Activated CD8-positive, alpha-beta T cell treated with anti-CD3 and anti-CD28 coated beads for 36 hours (primary cell): ENCODE data around the gene PRKG1. TPM values are rescaled to one million over a fixed set of nuclear protein-coding genes. Genes with fewer than 3 reads are reported as not detected.

ENCODE experiments used
- ATAC-seq: fragments of 200-7000 bp; cut with Tn5 transposase; one replicate; pipeline ENCODE4 v1.10.0; 2021; ENCODE audit warnings: mild to moderate bottlenecking, moderate library complexity
- CTCF ChIA-PET: fragments of 350-600 bp; sonication (Branson Sonifier 250); formaldehyde crosslinking; loops from one replicate; lab custom pipeline; 2021; ENCODE audit warnings: antibody characterized with exemption; lab: Charles Lee
- POLR2A ChIA-PET: fragments of 350-600 bp; sonication (Branson Sonifier 250); formaldehyde crosslinking; loops from one replicate; lab custom pipeline; 2021; ENCODE audit warnings: antibody characterized with exemption; lab: Charles Lee
- DNase-seq: peaks from one replicate; pipeline ENCODE4 v3.0.0-alpha.2; 2020
- H3K27ac Mint-ChIP-seq: one replicate; pipeline ENCODE4 v1.8.0; 2021; ENCODE audit warnings: mild to moderate bottlenecking, mixed read lengths
- H3K27me3 Mint-ChIP-seq: one replicate; pipeline ENCODE4 v1.8.0; 2021; ENCODE audit warnings: mixed read lengths
- H3K36me3 Mint-ChIP-seq: one replicate; pipeline ENCODE4 v1.8.0; 2021; ENCODE audit warnings: low read depth, mixed read lengths
- H3K4me1 Mint-ChIP-seq: one replicate; pipeline ENCODE4 v1.8.0; 2021; ENCODE audit warnings: low read depth, mixed read lengths
- H3K4me3 Mint-ChIP-seq: one replicate; pipeline ENCODE4 v1.8.0; 2021; ENCODE audit warnings: mild to moderate bottlenecking, moderate library complexity, mixed read lengths
- H3K9me3 Mint-ChIP-seq: one replicate; pipeline ENCODE4 v1.8.0; 2021; ENCODE audit warnings: mixed read lengths
- intact Hi-C: fragments of 100-400 bp; cut with micrococcal nuclease; formaldehyde crosslinking; loops from one replicate; pipeline ENCODE4 v1.10.0; 2022
- total RNA-seq, 2 experiments: library from RNA; stranded (reverse); gene quantifications; one replicate each; pipeline ENCODE4 v1.2.3, GENCODE V29; 2021
- TF ChIP-seq, protein P1 (sequence below): fragments of 200-600 bp; IDR thresholded peaks from one replicate; pipeline ENCODE4 v1.8.0; 2022; ENCODE audit warnings: antibody characterized with exemption, mild to moderate bottlenecking

PRKG1 gene
- total RNA-seq, 2 experiments from 2014 or later = not detected

- CTCF ChIA-PET = no interaction called here
- POLR2A ChIA-PET = no interaction called here
- H3K27ac Mint-ChIP-seq = no peak overlapping the region
- H3K36me3 Mint-ChIP-seq = no peaks in the 10 kb centered on the region
- peaks cover 3% of the 10 kb centered on the region for H3K27me3 Mint-ChIP-seq
- peaks cover 3% of the 10 kb centered on the region for H3K4me1 Mint-ChIP-seq
- ATAC-seq (no peak), DNase-seq (no peak)
- intact Hi-C loops = no loop called here
- TF ChIP-seq, protein P1, sequence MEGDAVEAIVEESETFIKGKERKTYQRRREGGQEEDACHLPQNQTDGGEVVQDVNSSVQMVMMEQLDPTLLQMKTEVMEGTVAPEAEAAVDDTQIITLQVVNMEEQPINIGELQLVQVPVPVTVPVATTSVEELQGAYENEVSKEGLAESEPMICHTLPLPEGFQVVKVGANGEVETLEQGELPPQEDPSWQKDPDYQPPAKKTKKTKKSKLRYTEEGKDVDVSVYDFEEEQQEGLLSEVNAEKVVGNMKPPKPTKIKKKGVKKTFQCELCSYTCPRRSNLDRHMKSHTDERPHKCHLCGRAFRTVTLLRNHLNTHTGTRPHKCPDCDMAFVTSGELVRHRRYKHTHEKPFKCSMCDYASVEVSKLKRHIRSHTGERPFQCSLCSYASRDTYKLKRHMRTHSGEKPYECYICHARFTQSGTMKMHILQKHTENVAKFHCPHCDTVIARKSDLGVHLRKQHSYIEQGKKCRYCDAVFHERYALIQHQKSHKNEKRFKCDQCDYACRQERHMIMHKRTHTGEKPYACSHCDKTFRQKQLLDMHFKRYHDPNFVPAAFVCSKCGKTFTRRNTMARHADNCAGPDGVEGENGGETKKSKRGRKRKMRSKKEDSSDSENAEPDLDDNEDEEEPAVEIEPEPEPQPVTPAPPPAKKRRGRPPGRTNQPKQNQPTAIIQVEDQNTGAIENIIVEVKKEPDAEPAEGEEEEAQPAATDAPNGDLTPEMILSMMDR = no peak
- H3K9me3 Mint-ChIP-seq = no peaks in the 10 kb centered on the region
- no peak overlapping the region for H3K4me3 Mint-ChIP-seq
Measured at GRCh38 chr10:51689536-51689935, 615.2 kb downstream of the PRKG1 start.

- Mint-ChIP-seq H3K4me3 (no peak overlapping the region), H3K36me3 (peaks cover 6% of the 10 kb centered on the region), H3K27me3 (no peaks in the 10 kb centered on the region), H3K4me1 (peaks cover 14% of the 10 kb centered on the region), H3K9me3 (no peaks in the 10 kb centered on the region), H3K27ac (no peak overlapping the region)
- ChIA-PET POLR2A (no interaction called here), CTCF (no interaction called here)
- ATAC-seq (no peak), DNase-seq (no peak)
- TF ChIP-seq, protein P1 = no peak
- intact Hi-C loops = no loop called here
Measured at GRCh38 chr10:51691135-51691534, 616.8 kb downstream of the PRKG1 start.

GRCh38 chr10:51694086-51694768, 619.9 kb downstream of the PRKG1 start:
- Mint-ChIP-seq H3K4me1 (peaks cover 37% of the 10 kb centered on the region), H3K9me3 (no peaks in the 10 kb centered on the region), H3K4me3 (no peak overlapping the region), H3K27ac (no peak overlapping the region), H3K27me3 (no peaks in the 10 kb centered on the region), H3K36me3 (peaks cover 34% of the 10 kb centered on the region)
- intact Hi-C loops = no loop called here
- ChIA-PET POLR2A (no interaction called here), CTCF (no interaction called here)
- DNase-seq (no peak), ATAC-seq (no peak)
- TF ChIP-seq, protein P1 = no peak

GRCh38 chr10:51696251-51696650, 622.0 kb downstream of the PRKG1 start:
- ChIA-PET POLR2A (no interaction called here), CTCF (no interaction called here)
- intact Hi-C loops = no loop called here
- H3K27me3 Mint-ChIP-seq = no peaks in the 10 kb centered on the region
- H3K4me1 Mint-ChIP-seq = peaks cover 44% of the 10 kb centered on the region
- ATAC-seq (no peak), DNase-seq (no peak)
- TF ChIP-seq, protein P1 = no peak
- no peaks in the 10 kb centered on the region for H3K9me3 Mint-ChIP-seq
- peak overlapping the region; percentile 22 for H3K4me3 Mint-ChIP-seq
- H3K27ac Mint-ChIP-seq = peak overlapping the region; percentile 1
- peaks cover 36% of the 10 kb centered on the region for H3K36me3 Mint-ChIP-seq

GRCh38 chr10:51698473-51699063, 624.3 kb downstream of the PRKG1 start:
- Mint-ChIP-seq H3K4me3 (peak overlapping the region; percentile 99), H3K36me3 (peaks cover 36% of the 10 kb centered on the region), H3K4me1 (peaks cover 44% of the 10 kb centered on the region), H3K27me3 (no peaks in the 10 kb centered on the region), H3K9me3 (no peaks in the 10 kb centered on the region), H3K27ac (peak overlapping the region; percentile 100)
- DNase-seq = no peak
- ATAC-seq = no peak
- intact Hi-C loops = no loop called here
- POLR2A ChIA-PET = no interaction called here
- TF ChIP-seq, protein P1 = no peak
- CTCF ChIA-PET = no interaction called here
